ENCODE data around the gene STN1. TPM values are rescaled to one million over a fixed set of nuclear protein-coding genes. Genes with fewer than 3 reads are reported as not detected.

The STN1 gene
- total and polyA plus RNA-seq, 10 of the 15 experiments (the other 5 are each of a cell fraction or from before 2014, with no cell fraction given), result 22.2 to 31.8 (median 28.5) TPM

DNA sequence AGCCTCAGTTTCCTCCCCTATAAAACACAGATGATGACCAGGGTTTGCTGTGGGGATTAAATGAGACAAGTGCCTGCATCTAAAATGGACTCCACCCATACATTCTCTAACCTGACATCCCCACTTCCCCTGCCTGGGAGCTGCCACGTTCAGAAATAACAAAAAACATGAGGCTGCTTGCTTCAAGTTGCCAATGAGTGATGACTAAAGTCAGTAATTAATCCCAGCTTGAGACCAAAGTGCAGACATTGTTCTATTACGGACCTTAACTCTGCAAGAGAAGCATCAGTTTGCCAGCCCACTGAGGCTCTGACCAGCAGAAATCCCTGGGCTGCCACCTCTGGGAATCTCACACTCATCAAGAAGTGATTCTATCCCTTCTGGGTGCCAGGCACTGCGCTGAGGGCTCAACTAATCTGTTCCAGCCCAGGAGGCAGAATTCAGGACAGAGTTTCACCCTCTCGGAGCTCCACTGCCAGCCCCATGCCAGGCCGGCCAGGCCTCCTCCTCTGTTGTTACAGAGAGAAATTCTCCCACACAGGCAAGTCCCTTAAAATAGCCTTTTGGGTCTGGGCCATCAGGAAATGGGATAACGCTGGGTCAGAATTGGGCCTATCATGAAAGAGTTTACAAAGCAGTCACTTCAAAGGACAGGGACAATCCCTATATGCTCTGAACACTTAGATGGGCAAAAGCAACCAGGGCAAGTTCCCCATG lies 74.0 kb downstream of the STN1 start (continued):
- no peak for TF ChIP-seq MLLT1 (IDR thresholded peaks at IDR 0.05)
- no peak for TF ChIP-seq HDAC6 (IDR thresholded peaks at IDR 0.05; ENCODE audit: unreplicated experiment)
- no peak for TF ChIP-seq HDAC2 (IDR thresholded peaks at IDR 0.05)
- no peak for TF ChIP-seq CEBPB (IDR thresholded peaks at IDR 0.05; ENCODE audit: borderline replicate concordance in 1 of 2, low read depth in 2 of 2, low read length in 2 of 2)
- no peak for TF ChIP-seq E2F8 (IDR thresholded peaks at IDR 0.05; ENCODE audit: low read depth, partially characterized antibody)
- no peak for TF ChIP-seq FOS (IDR thresholded peaks at IDR 0.05; ENCODE audit: borderline replicate concordance, extremely low read depth, insufficient read length)
- TF ChIP-seq SIN3A (IDR thresholded peaks at IDR 0.05; ENCODE audit: low read depth, low read length), result no peak

DNA sequence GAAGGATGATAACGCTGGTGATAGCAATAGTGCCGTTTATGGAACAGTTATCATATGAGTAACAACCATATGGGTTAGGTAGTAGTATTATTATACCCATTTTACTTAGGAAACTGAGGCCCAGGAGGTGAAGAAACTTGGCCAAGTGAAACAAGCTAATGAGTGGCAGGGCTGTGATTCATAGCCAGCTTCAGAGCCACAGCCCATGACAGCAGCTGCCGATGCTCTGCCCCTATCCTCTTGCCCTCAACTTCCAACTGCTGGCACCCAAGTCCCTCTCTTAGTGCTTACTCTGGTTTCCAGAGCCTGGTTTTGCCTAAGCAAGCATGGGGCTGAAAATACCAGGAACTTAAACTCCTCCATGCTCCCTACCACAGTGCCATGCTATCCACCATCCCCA lies 74.9 kb downstream of the STN1 start:
- ChIA-PET RAD21 (ENCODE audit: unreplicated experiment) (interaction anchor here (0.8 kb wide), 1 partner anchor 130 kb away, joined by 3 read pairs; no protein-coding TSS in a partner anchor), SMC1A (ENCODE audit: uncharacterized antibody, unreplicated experiment) (interaction anchor here (1.7 kb wide), 1 partner anchor 131 kb away, joined by 4 read pairs; no protein-coding TSS in a partner anchor), POLR2A (no interaction called here), CTCF (interaction anchor here (1.0 kb wide), 1 partner anchor 156 kb away, joined by 3 read pairs; no protein-coding TSS in a partner anchor)
- no TSS peak for BruUV-seq (replicated peaks)
- no peak overlapping the region for H2AFZ ChIP-seq (ENCODE audit: control insufficient read depth, low read depth, low read length)
- intact Hi-C loops (cut with micrococcal nuclease; ENCODE audit: unreplicated experiment) (no loop called here), in situ Hi-C loops (cut with MboI) (no loop called here)
- 24% methylated on average over 3 of the region's 3 CpGs for WGBS (ENCODE audit: insufficient coverage, insufficient replicate concordance, low lambda C conversion rate, missing lambda C conversion rate)
- no peaks in the 10 kb centered on the region for H3K27me3 ChIP-seq (replicated peaks in 1 of 2; ENCODE audit: control insufficient read depth in 2 of 2, insufficient read depth in 2 of 2, low read length in 1 of 2)
- no peak overlapping the region for H3K4me3 ChIP-seq
- no peaks in the 10 kb centered on the region for H3K79me2 ChIP-seq (ENCODE audit: control insufficient read depth, insufficient read depth, low read length)
- ATAC-seq (no peak), DNase-seq (ENCODE audit: low read depth, low spot score) (no peak), FAIRE-seq (no peak)
- no peak overlapping the region for H3K4me2 ChIP-seq (ENCODE audit: control insufficient read depth, insufficient read depth)
- no peaks in the 10 kb centered on the region for H3K9me3 ChIP-seq (replicated peaks; ENCODE audit: control insufficient read depth, insufficient read depth, low read length)
- no peak overlapping the region for H3K9ac ChIP-seq (ENCODE audit: control insufficient read depth, insufficient read depth, low read length)
- no peaks in the 10 kb centered on the region for H3K4me1 ChIP-seq (ENCODE audit: control insufficient read depth, insufficient read depth, low read length)
- H3K36me3 ChIP-seq (ENCODE audit: control insufficient read depth in 2 of 2, insufficient read depth in 2 of 2, low read length in 1 of 2), result no peaks in the 10 kb centered on the region
- no peaks in the 10 kb centered on the region for H4K20me1 ChIP-seq (ENCODE audit: control insufficient read depth, insufficient read depth)
- H3K27ac ChIP-seq (ENCODE audit: control insufficient read depth, insufficient read depth), result no peak overlapping the region
- TF ChIP-seq POLR2AphosphoS2 (IDR thresholded peaks at IDR 0.05; ENCODE audit: low read depth, low read length) (no peak), SIN3A (IDR thresholded peaks at IDR 0.05; ENCODE audit: low read depth, low read length) (no peak), ASH2L (IDR thresholded peaks at IDR 0.05; ENCODE audit: borderline replicate concordance, low read depth) (no peak), BMI1 (IDR thresholded peaks at IDR 0.05; ENCODE audit: borderline replicate concordance) (no peak), TCF12 (IDR thresholded peaks at IDR 0.05; ENCODE audit: low read depth, low read length) (no peak), POLR2AphosphoS5 (IDR thresholded peaks at IDR 0.05; ENCODE audit: low read length) (no peak), CREB1 (IDR thresholded peaks at IDR 0.05; ENCODE audit: low read depth) (no peak), LARP7 (IDR thresholded peaks at IDR 0.05) (no peak), ESRRA (IDR thresholded peaks at IDR 0.05; ENCODE audit: low read length) (no peak), MTA3 (IDR thresholded peaks at IDR 0.05; ENCODE audit: borderline replicate concordance, low read length) (no peak), RAD51 (IDR thresholded peaks at IDR 0.05) (no peak), FOXK2 (IDR thresholded peaks at IDR 0.05) (no peak)
- TF ChIP-seq, protein P1, sequence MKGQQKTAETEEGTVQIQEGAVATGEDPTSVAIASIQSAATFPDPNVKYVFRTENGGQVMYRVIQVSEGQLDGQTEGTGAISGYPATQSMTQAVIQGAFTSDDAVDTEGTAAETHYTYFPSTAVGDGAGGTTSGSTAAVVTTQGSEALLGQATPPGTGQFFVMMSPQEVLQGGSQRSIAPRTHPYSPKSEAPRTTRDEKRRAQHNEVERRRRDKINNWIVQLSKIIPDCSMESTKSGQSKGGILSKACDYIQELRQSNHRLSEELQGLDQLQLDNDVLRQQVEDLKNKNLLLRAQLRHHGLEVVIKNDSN (IDR thresholded peaks at IDR 0.05; ENCODE audit: borderline replicate concordance, extremely low read length, insufficient read depth, low read depth, low read length), result no peak

Measured in GM12878 (cell line).